Transverse colon (tissue), 3 donors: ENCODE results near the gene HRH2.

Source experiments
- CTCF ChIP-seq, 5 experiments: fragments of 200-600 bp in 3 of 5; fragments of 450-650 bp in 2 of 5; sonication (generic) in 3 of 5; IDR thresholded peaks; 1 replicate in 2 of 5; 2 replicates in 3 of 5; pipeline ENCODE4 v1.5.1; 2016 to 2017; ENCODE audit warnings: antibody characterized with exemption in 5 of 5, inconsistent platforms in 3 of 5, mild to moderate bottlenecking in 2 of 5, moderate library complexity in 1 of 5
- EP300 ChIP-seq: sonication (generic); formaldehyde crosslinking; IDR thresholded peaks from one replicate; pipeline ENCODE4 v1.6.1; 2017; ENCODE audit warnings: antibody characterized with exemption, low read depth

GRCh38 chr5:175710326-175710725, 52.5 kb downstream of the HRH2 start:
- TF ChIP-seq CTCF (IDR thresholded peaks at IDR 0.05) (no peak), EP300 (no peak)
